ENCODE measurements around the gene ARL10. TPM values are rescaled to one million over a fixed set of nuclear protein-coding genes. Genes with fewer than 3 reads are reported as not detected.

Gene ARL10
- polyA plus RNA-seq, 1 donor = 12.2 TPM

GRCh38 chr5:176410486-176411180 lies 45.3 kb downstream of the ARL10 start:
- DNase-seq (ENCODE audit: low read depth) = no peak

GRCh38 chr5:176412517-176413254 lies 47.4 kb downstream of the ARL10 start:
- no peak for DNase-seq (ENCODE audit: low read depth)

- no peak for DNase-seq (ENCODE audit: low read depth)
Measured at GRCh38 chr5:176413255-176413565, 47.9 kb downstream of the ARL10 start.

GRCh38 chr5:176413709-176414191 lies 48.5 kb downstream of the ARL10 start:
- DNase-seq (ENCODE audit: low read depth) = no peak

- DNase-seq (ENCODE audit: low read depth) = no peak
Measured at GRCh38 chr5:176414704-176415103, 49.4 kb downstream of the ARL10 start.

GRCh38 chr5:176415240-176415951 lies 50.1 kb downstream of the ARL10 start:
- DNase-seq (ENCODE audit: low read depth) = no peak

- DNase-seq (ENCODE audit: low read depth) = peak; percentile 73
Measured at GRCh38 chr5:176415952-176416924, 51.0 kb downstream of the ARL10 start, which contains the start of gene CLTB. TSS of gene CLTB (minus strand) at chr5:176416539. CDS start at chr5:176416363, 176 bp downstream.

- no peak for DNase-seq (ENCODE audit: low read depth)
Measured at GRCh38 chr5:176416965-176417364, 51.7 kb downstream of the ARL10 start.

- no peak for DNase-seq (ENCODE audit: low read depth)
Measured at GRCh38 chr5:176418251-176418650, 53.0 kb downstream of the ARL10 start.

GRCh38 chr5:176420086-176420485 lies 54.8 kb downstream of the ARL10 start:
- DNase-seq (ENCODE audit: low read depth) = no peak

- DNase-seq (ENCODE audit: low read depth) = no peak
Measured at GRCh38 chr5:176420972-176421544, 55.8 kb downstream of the ARL10 start.

GRCh38 chr5:176424181-176424580 lies 58.9 kb downstream of the ARL10 start:
- no peak for DNase-seq (ENCODE audit: low read depth)

- DNase-seq (ENCODE audit: low read depth) = no peak
Measured at GRCh38 chr5:176425138-176425537, 59.9 kb downstream of the ARL10 start.

GRCh38 chr5:176425791-176426190 lies 60.5 kb downstream of the ARL10 start:
- no peak for DNase-seq (ENCODE audit: low read depth)

- DNase-seq (ENCODE audit: low read depth) = no peak
Measured at GRCh38 chr5:176426876-176427275, 61.6 kb downstream of the ARL10 start.

- no peak for DNase-seq (ENCODE audit: low read depth)
Measured at GRCh38 chr5:176427971-176428370, 62.7 kb downstream of the ARL10 start.

GRCh38 chr5:176429972-176430371 lies 64.7 kb downstream of the ARL10 start:
- no peak for DNase-seq (ENCODE audit: low read depth)

Measured in forelimb muscle (tissue), 1 donor.